HG02840 (cell line): ENCODE measurements around the gene SETDB1.
"Not testable (repeated sequence)": the region's sequence is repeated elsewhere in the genome, so short reads cannot be mapped to it uniquely, and the experiment has no call there.

Source experiments
- ATAC-seq: cut with Tn5 transposase; IDR thresholded peaks from one replicate; pipeline ENCODE4 v1.9.1; 2021; ENCODE audit warnings: mild to moderate bottlenecking, moderate library complexity, moderate number of reproducible peaks; ENCODE audit not compliant: unreplicated experiment, low FRiP score

Gene SETDB1

GRCh38 chr1:150928286-150928685 lies 2.1 kb downstream of the SETDB1 start:
- no peak for ATAC-seq

GRCh38 chr1:150928775-150929174 lies 2.6 kb downstream of the SETDB1 start:
- not testable (repeated sequence) for ATAC-seq

GRCh38 chr1:150931773-150932172 lies 5.6 kb downstream of the SETDB1 start:
- no peak for ATAC-seq

GRCh38 chr1:150944856-150945255 lies 18.7 kb downstream of the SETDB1 start:
- ATAC-seq: no peak

GRCh38 chr1:150954708-150955107 lies 28.5 kb downstream of the SETDB1 start:
- no peak for ATAC-seq

- ATAC-seq: no peak
Measured at GRCh38 chr1:150955280-150955679, 29.1 kb downstream of the SETDB1 start.

GRCh38 chr1:150957666-150958065 lies 31.5 kb downstream of the SETDB1 start:
- no peak for ATAC-seq

GRCh38 chr1:150960646-150961045 lies 34.5 kb downstream of the SETDB1 start:
- ATAC-seq: no peak

- ATAC-seq: no peak
Measured at GRCh38 chr1:150961756-150962155, 35.6 kb downstream of the SETDB1 start.

GRCh38 chr1:150963321-150964163 lies 37.4 kb downstream of the SETDB1 start:
- ATAC-seq: no peak

GRCh38 chr1:150964164-150964489 lies 38.0 kb downstream of the SETDB1 start:
- ATAC-seq: no peak

GRCh38 chr1:150965605-150966004 lies 39.4 kb downstream of the SETDB1 start:
- no peak for ATAC-seq

GRCh38 chr1:150966011-150966410 lies 39.8 kb downstream of the SETDB1 start:
- no peak for ATAC-seq

- no peak for ATAC-seq
Measured at GRCh38 chr1:150967936-150968335, 41.8 kb downstream of the SETDB1 start.

GRCh38 chr1:150968491-150968890 lies 42.3 kb downstream of the SETDB1 start:
- ATAC-seq: no peak

GRCh38 chr1:150969626-150970025 lies 43.5 kb downstream of the SETDB1 start:
- no peak for ATAC-seq

GRCh38 chr1:150970808-150971582 lies 44.8 kb downstream of the SETDB1 start:
- no peak for ATAC-seq

- ATAC-seq: no peak
Measured at GRCh38 chr1:150971583-150972416, 45.6 kb downstream of the SETDB1 start.

GRCh38 chr1:150972417-150972940 lies 46.3 kb downstream of the SETDB1 start:
- no peak for ATAC-seq

- ATAC-seq: no peak
Measured at GRCh38 chr1:150973258-150973835, 47.2 kb downstream of the SETDB1 start.
